GF-D8 (cell line): ENCODE results near the gene ZPR1.
A peak's percentile ranks its signal among the peaks of the same experiment; 100 is the strongest.

Experiments used
- DNase-seq: peaks from one replicate; lab custom pipeline; 2025; lab: John Stamatoyannopoulos, UW

Gene ZPR1

GRCh38 chr11:116792869-116793771, 5.3 kb upstream of the ZPR1 start:
- DNase-seq: no peak

DNA sequence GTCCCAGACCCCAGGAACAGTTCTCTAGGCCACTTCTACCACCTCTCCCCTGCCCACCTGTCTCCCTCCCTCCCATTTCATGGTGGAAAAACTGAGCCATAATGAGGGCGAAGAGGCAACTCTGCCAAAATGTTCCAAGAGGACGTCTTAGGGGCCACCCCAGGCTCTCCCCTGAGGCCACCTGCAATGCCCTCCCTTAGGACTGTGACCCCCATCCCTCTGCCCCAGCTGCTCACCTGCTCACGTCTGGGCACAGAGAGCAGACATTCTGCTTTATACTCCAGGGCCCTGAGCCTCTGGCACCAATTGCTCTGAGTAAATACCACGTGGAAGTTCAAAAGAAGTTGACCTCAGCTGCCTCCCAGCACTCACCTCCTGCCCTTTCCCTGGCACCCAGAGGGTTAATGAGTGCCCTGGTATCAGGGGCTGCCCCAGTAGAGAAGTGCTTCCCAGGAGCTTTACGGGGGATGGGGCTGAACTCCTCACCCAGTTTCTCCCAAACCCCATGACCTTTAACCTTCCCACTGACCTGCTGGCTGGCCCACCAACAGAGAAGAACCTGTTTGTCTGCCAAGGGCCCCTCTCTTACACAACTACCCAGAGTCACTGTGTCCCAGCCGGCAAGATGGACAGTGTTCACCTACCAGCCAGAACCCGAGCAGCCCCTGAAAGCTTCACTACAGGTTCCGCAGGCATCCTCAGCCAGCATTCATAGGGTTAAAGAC, 4.5 kb upstream of the ZPR1 start:
- DNase-seq: no peak

DNA sequence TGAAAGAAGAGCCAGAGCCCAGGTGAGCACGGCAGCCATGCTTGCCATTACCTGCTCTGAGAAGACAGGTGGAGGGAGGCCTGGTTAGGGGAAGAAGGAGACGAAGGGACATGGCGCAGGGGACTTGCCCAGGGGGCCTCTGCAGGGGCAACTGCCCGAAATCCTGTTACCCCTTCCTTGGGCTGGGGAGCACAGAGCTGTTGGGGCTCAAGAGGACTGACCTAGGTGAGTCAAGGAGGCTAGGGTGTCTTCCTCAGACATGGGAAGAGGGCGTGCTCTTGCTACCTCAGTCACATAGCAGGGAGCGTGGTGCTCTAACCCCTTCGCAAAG, 4.0 kb upstream of the ZPR1 start, which contains the start of gene APOA5:
APOA5 (minus strand) TSS at position 67 of the 331 bp plus-strand sequence; CDS start at position 48, 19 bp downstream.
- no peak for DNase-seq

DNA sequence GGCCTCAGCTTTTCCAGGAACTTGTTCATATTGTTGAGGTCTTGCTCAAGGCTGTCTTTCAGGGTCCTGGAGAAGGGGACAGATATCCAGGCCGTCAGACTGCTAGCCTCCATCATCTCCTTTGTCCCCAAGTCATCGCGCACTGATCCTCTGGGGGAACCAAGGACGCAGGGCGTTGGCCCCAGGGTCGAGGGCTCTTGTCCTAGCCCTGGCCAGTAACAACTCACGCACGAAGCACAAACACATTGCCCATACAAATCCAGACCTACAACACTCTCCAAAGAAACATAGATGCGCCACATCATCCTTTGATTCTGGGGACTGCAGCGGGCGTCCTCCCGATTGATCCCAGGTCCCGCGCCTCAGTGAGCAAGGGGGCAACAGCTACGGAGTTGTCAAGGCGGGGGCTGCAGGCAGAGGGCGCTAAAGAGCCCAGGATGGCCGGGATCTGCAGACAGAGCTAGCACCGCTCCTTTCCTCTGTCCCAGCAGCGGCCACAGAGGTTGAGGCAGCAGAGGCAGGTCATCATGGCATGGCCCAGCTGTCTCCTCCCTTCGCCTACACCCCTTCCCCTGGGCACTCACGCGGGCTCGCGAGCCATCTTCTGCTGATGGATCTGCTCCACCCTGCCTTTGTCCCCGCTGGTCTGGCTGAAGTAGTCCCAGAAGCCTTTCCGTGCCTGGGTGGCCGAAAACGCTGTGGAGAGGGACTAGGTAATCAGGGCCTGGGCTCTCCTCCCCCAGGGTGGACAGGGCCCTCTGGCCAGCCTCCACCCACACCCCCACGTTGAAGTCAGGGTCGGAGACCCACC, 3.4 kb upstream of the ZPR1 start:
- DNase-seq: peak; percentile 53

- no peak for DNase-seq
These were observed 2.6 kb upstream of the ZPR1 start for GRCh38 chr11:116790167-116791001.

GRCh38 chr11:116788975-116789374, 1.2 kb upstream of the ZPR1 start:
- DNase-seq: no peak

DNA sequence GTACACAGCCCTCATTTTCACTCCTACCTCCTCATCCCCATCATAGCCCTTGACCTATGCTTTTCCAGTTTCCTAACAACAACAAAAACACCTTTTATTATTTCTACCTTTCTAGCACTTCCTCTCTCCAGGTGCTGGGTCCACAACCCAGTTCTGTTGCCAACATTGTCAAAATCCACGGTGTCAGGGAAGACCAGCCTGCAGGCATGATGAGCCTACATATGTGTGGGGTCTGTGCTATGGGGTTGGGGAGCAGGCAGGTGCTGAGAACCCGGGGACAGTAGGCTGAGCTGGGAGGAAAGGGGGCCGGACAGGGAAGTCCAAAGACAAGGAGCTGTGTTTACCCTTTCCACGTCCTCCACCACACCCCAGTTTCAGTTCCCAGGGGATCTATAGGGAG, 711 bp upstream of the ZPR1 start:
- no peak for DNase-seq

DNA sequence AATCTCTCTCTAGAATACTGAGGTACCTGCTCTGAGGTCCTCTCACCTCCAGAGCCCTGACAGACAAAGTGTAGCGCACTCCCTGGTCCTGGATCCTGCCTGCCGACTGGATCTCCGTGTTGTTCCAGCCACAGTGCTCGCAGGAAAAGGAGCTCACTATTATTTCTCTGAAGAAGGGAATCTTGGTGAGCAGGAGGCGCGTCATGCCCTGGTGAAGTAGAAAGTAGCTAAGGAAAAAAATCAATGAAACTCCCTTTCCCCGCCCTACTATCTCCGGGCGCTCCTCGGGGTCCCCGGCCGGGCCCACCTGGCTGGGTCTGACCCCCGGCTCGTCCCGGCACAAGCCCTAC, 412 bp downstream of the ZPR1 start:
- no peak for DNase-seq

- no peak for DNase-seq
These were observed 857 bp downstream of the ZPR1 start for GRCh38 chr11:116786966-116787365.

GRCh38 chr11:116786326-116786725, 1.5 kb downstream of the ZPR1 start:
- DNase-seq: no peak

- DNase-seq: no peak
These were observed 5.1 kb downstream of the ZPR1 start for GRCh38 chr11:116782728-116783127.

DNA sequence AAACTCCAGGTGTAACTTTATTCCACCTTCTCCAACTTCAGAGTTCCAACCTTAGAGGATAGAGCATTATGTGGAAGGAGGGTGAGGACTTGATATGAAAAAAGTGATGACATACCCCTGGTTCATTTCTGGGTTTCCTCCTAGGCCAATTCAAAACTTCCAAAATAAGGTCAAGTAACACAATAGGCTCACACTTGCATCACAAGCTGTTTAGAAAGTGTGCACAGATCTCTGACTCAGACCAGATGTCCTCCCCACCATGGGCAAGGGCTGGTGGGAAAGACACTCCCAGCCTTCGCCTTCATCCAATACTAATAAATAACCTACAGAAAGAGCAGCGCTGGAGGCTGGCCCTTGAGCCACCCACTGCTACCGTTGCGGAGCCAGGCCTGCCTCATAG, 9.3 kb downstream of the ZPR1 start:
- no peak for DNase-seq

DNA sequence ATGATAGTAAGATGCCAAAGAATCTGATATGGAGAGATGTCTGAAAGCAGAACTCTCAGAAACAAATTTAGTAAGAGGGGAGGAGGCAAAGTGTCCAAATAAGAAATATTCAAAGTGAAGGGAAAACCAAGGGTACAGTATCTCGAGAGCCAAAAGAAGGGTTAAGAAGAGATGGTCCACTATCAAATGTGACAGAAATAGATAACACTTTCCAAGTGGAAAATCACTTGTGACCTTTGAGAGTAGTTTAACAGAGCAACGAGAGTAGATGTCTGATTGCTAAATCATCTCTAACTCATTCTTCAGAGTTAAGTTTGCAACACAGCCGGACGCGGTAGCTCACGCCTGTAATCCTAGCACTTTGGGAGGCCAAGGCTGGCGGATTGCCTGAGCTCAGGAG, 10.8 kb downstream of the ZPR1 start:
- DNase-seq: no peak

GRCh38 chr11:116776522-116776984, 11.3 kb downstream of the ZPR1 start:
- no peak for DNase-seq

DNA sequence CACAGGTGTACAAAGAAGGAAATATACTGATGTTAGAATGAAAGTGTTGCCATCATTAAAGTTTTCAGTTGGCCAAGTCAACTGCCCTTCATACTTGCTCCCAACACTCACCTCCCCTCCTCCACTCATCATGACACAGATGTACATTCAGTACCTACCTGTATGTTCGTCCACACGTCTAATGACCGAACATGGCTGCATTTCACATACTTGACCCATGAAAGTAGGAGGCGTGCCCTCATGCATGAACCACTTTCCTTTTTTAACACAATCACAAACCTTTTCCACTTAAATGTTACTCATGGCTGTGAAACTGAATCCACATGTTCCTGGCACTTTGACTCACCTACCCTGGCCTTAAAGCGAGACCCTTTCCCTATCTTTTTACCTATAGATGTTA, 11.8 kb downstream of the ZPR1 start:
- DNase-seq: no peak

GRCh38 chr11:116774661-116775060, 13.2 kb downstream of the ZPR1 start:
- no peak for DNase-seq

DNA sequence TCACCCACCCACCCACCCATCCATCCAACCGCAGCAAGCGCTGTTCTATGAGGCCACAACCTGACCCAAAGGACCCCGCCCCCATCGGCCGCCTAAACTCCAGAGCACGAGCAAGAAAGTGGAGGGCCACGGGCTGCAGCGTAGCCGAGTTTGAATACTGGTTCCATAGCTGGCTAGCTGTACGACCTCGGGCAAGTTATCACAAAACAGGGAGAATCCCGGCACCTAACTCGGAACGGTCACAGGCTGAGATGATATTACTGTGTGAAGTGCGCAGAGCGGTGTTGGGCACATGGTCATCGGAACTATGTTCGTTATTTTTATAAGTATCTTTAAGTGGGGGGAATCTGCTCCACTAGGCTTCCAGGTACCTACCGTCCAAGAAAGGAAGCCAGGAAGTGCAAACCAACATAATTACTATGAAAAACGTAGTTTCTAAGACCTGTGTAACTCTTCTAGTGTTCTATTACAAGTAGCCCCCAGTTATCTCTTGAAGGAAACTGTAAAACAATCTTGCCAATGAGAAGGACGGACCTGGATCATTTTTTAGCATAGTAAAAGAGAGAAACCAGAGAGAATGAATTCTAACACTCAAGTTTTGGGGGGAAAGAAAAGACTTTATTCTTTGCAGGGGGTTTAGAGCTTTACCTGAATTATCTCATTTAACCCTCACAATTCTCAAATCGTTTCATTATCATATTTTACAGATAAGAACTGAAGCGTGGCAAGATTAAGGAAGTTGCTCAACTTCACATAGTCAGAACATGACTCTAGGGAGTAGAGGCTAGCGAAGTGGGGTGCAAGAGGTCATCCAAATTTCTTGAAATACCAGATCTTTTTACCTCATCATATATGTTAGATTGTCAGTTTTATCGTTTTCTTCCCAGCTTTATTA, 14.4 kb downstream of the ZPR1 start:
- DNase-seq: peak; percentile 96

GRCh38 chr11:116772443-116773202, 15.2 kb downstream of the ZPR1 start, which contains the start of gene BUD13:
BUD13 (minus strand) TSS chr11:116772987; CDS start chr11:116772964, 23 bp downstream.
- peak; percentile 95 for DNase-seq

GRCh38 chr11:116771935-116772334, 15.9 kb downstream of the ZPR1 start:
- DNase-seq: no peak

GRCh38 chr11:116762132-116762531, 25.7 kb downstream of the ZPR1 start:
- no peak for DNase-seq
